IMR-90 (cell line): ENCODE results near the gene CALD1. TPM values are rescaled to one million over a fixed set of nuclear protein-coding genes. Genes with fewer than 3 reads are reported as not detected.

Source experiments
- ATAC-seq: fragments of 200-7000 bp; cut with Tn5 transposase; 2 replicates; pipeline ENCODE4 v1.9.1; 2020; ENCODE audit warnings: low read depth, mild to moderate bottlenecking, moderate library complexity
- BruUV-seq: library from RNA; stranded (reverse); fragments of 400-500 nt; replicated peaks from 2 replicates; lab custom pipeline; 2021; lab: Mats Ljungman, UMichigan
- CTCF ChIA-PET: fragments of 300-600 bp; formaldehyde crosslinking; extraction: SDS; loops from one replicate; lab custom pipeline; 2021; ENCODE audit warnings: antibody characterized with exemption; lab: Yijun Ruan, JAX
- POLR2A ChIA-PET: fragments of 300-600 bp; sonication (Branson Sonifier 250); formaldehyde crosslinking; loops from one replicate; lab custom pipeline; 2022; ENCODE audit warnings: antibody characterized with exemption; ENCODE audit not compliant: unreplicated experiment; lab: Charles Lee
- DNase-seq: peaks from one replicate; pipeline ENCODE4 v3.0.0; 2013
- H2AFZ ChIP-seq: replicated peaks from 2 replicates; pipeline ENCODE3; 2013; ENCODE audit warnings: low read length, mild to moderate bottlenecking; ENCODE audit not compliant: poor library complexity
- H2AK5ac ChIP-seq: 2 replicates; pipeline ENCODE4 v1.6.1; 2013; ENCODE audit warnings: low read depth, low read length, inconsistent platforms
- H2AK9ac ChIP-seq: replicated peaks from 2 replicates; pipeline ENCODE3; 2013; ENCODE audit warnings: mild to moderate bottlenecking, low read depth, low read length, moderate library complexity; ENCODE audit not compliant: poor library complexity
- H2BK120ac ChIP-seq: 2 replicates; pipeline ENCODE4 v1.6.1; 2013; ENCODE audit warnings: low read depth, low read length, inconsistent platforms
- H2BK15ac ChIP-seq: 3 replicates; pipeline ENCODE4 v1.6.1; 2013; ENCODE audit warnings: low read depth, low read length, inconsistent platforms
- H2BK20ac ChIP-seq: 2 replicates; pipeline ENCODE4 v1.6.1; 2013; ENCODE audit warnings: low read depth, mild to moderate bottlenecking, inconsistent platforms, low read length, moderate library complexity
- H2BK5ac ChIP-seq: 2 replicates; pipeline ENCODE4 v1.6.1; 2013; ENCODE audit warnings: mild to moderate bottlenecking, low read depth, low read length, inconsistent platforms; ENCODE audit not compliant: poor library complexity, severe bottlenecking
- H3K14ac ChIP-seq: replicated peaks from 2 replicates; pipeline ENCODE4 v1.6.1; 2013; ENCODE audit warnings: low read depth, low read length, inconsistent platforms
- H3K18ac ChIP-seq: 2 replicates; pipeline ENCODE4 v1.6.1; 2013; ENCODE audit warnings: low read depth, low read length, control low read depth
- H3K23ac ChIP-seq: 2 replicates; pipeline ENCODE4 v1.6.1; 2013; ENCODE audit warnings: low read depth, low read length, inconsistent platforms
- H3K27ac ChIP-seq: 2 replicates; pipeline ENCODE4 v1.5.1; 2013; ENCODE audit warnings: mild to moderate bottlenecking, control low read depth, low read length; ENCODE audit not compliant: insufficient read depth
- H3K27me3 ChIP-seq: 2 replicates; pipeline ENCODE4 v1.6.1; 2013; ENCODE audit warnings: low read length; ENCODE audit not compliant: control insufficient read depth, insufficient read depth
- H3K36me3 ChIP-seq: 2 replicates; pipeline ENCODE4 v1.6.1; 2013; ENCODE audit warnings: low read length, mixed read lengths; ENCODE audit not compliant: control insufficient read depth, insufficient read depth
- H3K4ac ChIP-seq: 2 replicates; pipeline ENCODE4 v1.6.1; 2013; ENCODE audit warnings: low read depth, low read length, inconsistent platforms
- H3K4me1 ChIP-seq: 2 replicates; pipeline ENCODE4 v1.6.1; 2013; ENCODE audit warnings: low read length, mixed read lengths; ENCODE audit not compliant: control insufficient read depth, insufficient read depth
- H3K4me2 ChIP-seq: 2 replicates; pipeline ENCODE4 v1.6.1; 2013; ENCODE audit warnings: low read depth, mild to moderate bottlenecking, control low read depth, low read length, moderate library complexity
- H3K4me3 ChIP-seq: 2 replicates; pipeline ENCODE4 v1.5.1; 2013; ENCODE audit warnings: low read depth, mild to moderate bottlenecking, control low read depth, low read length, moderate library complexity; ENCODE audit not compliant: insufficient read depth
- H3K56ac ChIP-seq: 2 replicates; pipeline ENCODE4 v1.6.1; 2013; ENCODE audit warnings: low read length, inconsistent platforms; ENCODE audit not compliant: insufficient read depth; ENCODE audit errors: extremely low read depth
- H3K79me1 ChIP-seq, 2 experiments: 2 replicates each; pipeline ENCODE4 v1.6.1; 2013; ENCODE audit warnings: low read length in 2 of 2, inconsistent platforms in 1 of 2, low read depth in 1 of 2
- H3K9ac ChIP-seq: 2 replicates; pipeline ENCODE4 v1.6.1; 2013; ENCODE audit warnings: low read depth, low read length, control low read depth
- H3K9me1 ChIP-seq: 2 replicates; pipeline ENCODE4 v1.6.1; 2013; ENCODE audit warnings: low read length, inconsistent platforms; ENCODE audit not compliant: insufficient read depth
- H3K9me3 ChIP-seq: 2 replicates; pipeline ENCODE4 v1.6.1; 2013; ENCODE audit warnings: low read length; ENCODE audit not compliant: control insufficient read depth, insufficient read depth
- H4K20me1 ChIP-seq: 2 replicates; pipeline ENCODE4 v1.6.1; 2013; ENCODE audit warnings: low read length, inconsistent platforms; ENCODE audit not compliant: insufficient read depth
- H4K5ac ChIP-seq: 2 replicates; pipeline ENCODE4 v1.6.1; 2013; ENCODE audit warnings: mild to moderate bottlenecking, low read depth, low read length, control low read depth
- H4K8ac ChIP-seq, 2 experiments: 2 replicates each; pipeline ENCODE4 v1.6.1; 2013; ENCODE audit warnings: low read depth in 2 of 2, low read length in 2 of 2, control low read depth in 1 of 2, inconsistent platforms in 1 of 2
- H4K91ac ChIP-seq: 2 replicates; pipeline ENCODE4 v1.6.1; 2013; ENCODE audit warnings: low read depth, low read length, inconsistent platforms; ENCODE audit not compliant: insufficient read depth
- ELK1 ChIP-seq: fragments of 150-350 bp; IDR thresholded peaks from 2 replicates; pipeline ENCODE4 v1.6.1; 2016; ENCODE audit warnings: low read depth, mild to moderate bottlenecking, low read length, moderate library complexity, borderline replicate concordance
- MAFK ChIP-seq: IDR thresholded peaks from 2 replicates; pipeline ENCODE4 v1.6.1; 2012; ENCODE audit warnings: low read depth, low read length, improper control_type of control experiment
- WGBS, 2 experiments: methylation state at CpG; one replicate each; pipeline versions ENCODE4 v1.1.5 to v1.1.7; 2013; ENCODE audit warnings: missing lambda C conversion rate in 2 of 2; ENCODE audit not compliant: insufficient read length in 1 of 2; ENCODE audit errors: extremely low coverage in 2 of 2; 5-methylcytosine and 5-hydroxymethylcytosine counted together
- dilution Hi-C: fragments of 300-500 bp; cut with HindIII; formaldehyde crosslinking; loops from one replicate; pipeline ENCODE4 v1.14.3; 2018; ENCODE audit warnings: low sequenced_read_pairs; ENCODE audit not compliant: unreplicated experiment
- in situ Hi-C: fragments of 300-500 bp; cut with MboI; formaldehyde crosslinking; loops from 3 replicates; pipeline ENCODE4 v1.14.3; 2019; ENCODE audit warnings: low sequenced_read_pairs, inconsistent platforms, mixed read lengths
- intact Hi-C: fragments of 100-400 bp; cut with micrococcal nuclease; formaldehyde crosslinking; loops from 2 replicates; pipeline ENCODE4 v1.10.0; 2022
- polyA plus RNA-seq, 3 experiments: library from polyadenylated mRNA; depleted of rRNA; stranded (reverse); fragments of >200 nt; gene quantifications; 2 replicates each; pipeline ENCODE4 v1.2.3, GENCODE V29; 2012; ENCODE audit warnings: low replicate concordance in 1 of 3
- total RNA-seq: library from RNA; depleted of rRNA; stranded (reverse); fragments of >200 nt; gene quantifications from 2 replicates; pipeline ENCODE4 v1.2.3, GENCODE V29; 2012

Gene CALD1
- total and polyA plus RNA-seq, 2 of the 4 experiments (the other 2 are of a cell fraction), result 375 to 487 TPM

- no peak overlapping the region for H3K9ac ChIP-seq
Measured at GRCh38 chr7:134935701-134936100, 156.3 kb downstream of the CALD1 start.

More at GRCh38 chr7:134935701-134936100, 156.3 kb downstream of the CALD1 start:
- Histone ChIP-seq H3K4me3 (no peak overlapping the region), H3K27me3 (no peaks in the 10 kb centered on the region), H3K14ac (no peak overlapping the region), H2BK20ac (no peak overlapping the region), H4K91ac (no peak overlapping the region), H3K18ac (no peak overlapping the region), H2AK9ac (no peak overlapping the region), H3K4me2 (no peak overlapping the region), H4K20me1 (peaks cover 27% of the 10 kb centered on the region; the same call in 1 of the 2 replicates), H4K8ac (no peak overlapping the region), H3K4me1 (peaks cover 14% of the 10 kb centered on the region), H3K23ac (no peak overlapping the region), H4K5ac (no peak overlapping the region), H3K9me3 (no peaks in the 10 kb centered on the region), H2BK120ac (no peak overlapping the region), H3K4ac (no peak overlapping the region), H3K56ac (no peak overlapping the region), H3K27ac (no peak overlapping the region), H2AK5ac (no peak overlapping the region), H3K79me1 (peaks cover 50 to 80% of the 10 kb centered on the region in 2 experiments), H2AFZ (no peak overlapping the region), H3K36me3 (peaks cover 46% of the 10 kb centered on the region), H3K9me1 (peaks cover 25% of the 10 kb centered on the region), H2BK15ac (no peak overlapping the region), H2BK5ac (no peak overlapping the region)
- dilution Hi-C loops, result no loop called here
- BruUV-seq, result no TSS peak
- ChIA-PET CTCF (no interaction called here), POLR2A (no interaction called here)
- ATAC-seq (no peak), DNase-seq (peak; percentile 51)
- WGBS, 2 experiments, result no CpG with 5 or more reads among the region's 2 CpGs
- no peak for TF ChIP-seq ELK1
- peak; percentile 99 for TF ChIP-seq MAFK
- in situ Hi-C loops, result no loop called here
- intact Hi-C loops, result no loop called here
